Ishikawa (cell line): ENCODE results near the gene CNTNAP2.

Experiments
- CEBPB ChIP-seq: IDR thresholded peaks from 2 replicates; pipeline ENCODE4 v1.6.1; 2012
- CREB1 ChIP-seq: IDR thresholded peaks from 2 replicates; pipeline ENCODE4 v1.6.1; 2012; ENCODE audit warnings: low read depth
- EGR1 ChIP-seq: IDR thresholded peaks from 2 replicates; pipeline ENCODE4 v1.6.1; 2012
- EP300 ChIP-seq: IDR thresholded peaks from 2 replicates; pipeline ENCODE4 v1.6.1; 2012; ENCODE audit warnings: borderline replicate concordance
- FOXM1 ChIP-seq: IDR thresholded peaks from 2 replicates; pipeline ENCODE4 v1.6.1; 2012; ENCODE audit warnings: low read depth, borderline replicate concordance
- NFIC ChIP-seq: IDR thresholded peaks from 2 replicates; pipeline ENCODE4 v1.6.1; 2012
- RAD21 ChIP-seq: IDR thresholded peaks from 2 replicates; pipeline ENCODE4 v1.6.1; 2012; ENCODE audit warnings: low read depth
- TAF1 ChIP-seq: IDR thresholded peaks from 2 replicates; pipeline ENCODE4 v1.6.1; 2012; ENCODE audit warnings: low read depth, mild to moderate bottlenecking
- TCF12 ChIP-seq: IDR thresholded peaks from 2 replicates; pipeline ENCODE4 v1.6.1; 2012; ENCODE audit warnings: low read depth
- TEAD4 ChIP-seq: IDR thresholded peaks from 2 replicates; pipeline ENCODE4 v1.6.1; 2012
- YY1 ChIP-seq: IDR thresholded peaks from 2 replicates; pipeline ENCODE4 v1.6.1; 2012; ENCODE audit warnings: low read depth
- ZBTB7A ChIP-seq: IDR thresholded peaks from 2 replicates; pipeline ENCODE4 v1.6.1; 2012; ENCODE audit warnings: low read depth
- TF ChIP-seq, protein P1 (sequence below): IDR thresholded peaks from 2 replicates; pipeline ENCODE4 v1.6.1; 2012
- TF ChIP-seq, protein P2 (sequence below): IDR thresholded peaks from 2 replicates; pipeline ENCODE4 v1.6.1; 2012
- TF ChIP-seq, protein P3 (sequence below): IDR thresholded peaks from 2 replicates; pipeline ENCODE4 v1.6.1; 2012; ENCODE audit warnings: low read depth, mild to moderate bottlenecking

Gene CNTNAP2

DNA sequence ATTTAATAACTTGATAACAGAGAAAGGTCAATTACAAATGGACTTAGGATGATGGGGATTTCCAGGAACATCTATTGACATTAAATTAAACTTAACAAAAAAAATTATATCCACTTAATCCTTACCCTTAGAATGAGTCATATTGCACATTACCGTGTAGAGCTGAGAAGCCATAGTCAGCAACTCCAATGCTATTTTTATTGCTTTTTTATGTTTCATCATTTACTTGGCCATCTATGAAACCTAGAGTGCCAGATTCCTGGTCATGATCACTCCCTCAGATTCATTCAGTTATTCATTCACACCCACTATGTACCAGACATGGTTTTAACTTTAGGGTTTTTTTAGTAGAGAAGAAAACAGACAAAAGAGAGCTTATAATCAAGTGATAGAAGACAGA is 1180.4 kb downstream of the CNTNAP2 start:
- TF ChIP-seq EP300 (no peak), FOXM1 (no peak), EGR1 (no peak)
- TF ChIP-seq, protein P1, sequence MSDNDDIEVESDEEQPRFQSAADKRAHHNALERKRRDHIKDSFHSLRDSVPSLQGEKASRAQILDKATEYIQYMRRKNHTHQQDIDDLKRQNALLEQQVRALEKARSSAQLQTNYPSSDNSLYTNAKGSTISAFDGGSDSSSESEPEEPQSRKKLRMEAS = no peak

DNA sequence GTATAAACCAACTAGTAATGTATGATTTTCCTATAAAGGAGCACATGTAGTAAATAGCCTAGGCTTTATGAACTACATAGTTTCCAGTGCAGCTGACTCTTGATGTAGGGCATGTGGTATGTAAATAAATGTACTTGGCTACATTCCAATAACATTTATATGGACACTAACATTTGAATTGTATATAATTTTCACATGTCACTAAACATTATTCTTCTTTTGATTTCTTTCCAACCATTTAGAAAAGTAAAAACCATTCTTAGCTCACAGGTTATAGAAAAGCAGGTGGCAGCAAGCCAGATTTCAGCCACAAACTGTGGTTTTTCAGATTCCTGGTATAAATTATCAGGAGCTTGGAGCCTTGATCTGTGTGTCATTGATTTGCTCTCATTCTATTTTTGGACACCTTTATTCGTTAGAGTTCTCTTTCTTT is 1182.0 kb downstream of the CNTNAP2 start:
- no peak for TF ChIP-seq EP300
- no peak for TF ChIP-seq ZBTB7A
- TF ChIP-seq, protein P1 = no peak
- TF ChIP-seq FOXM1 = no peak
- TF ChIP-seq, protein P2, sequence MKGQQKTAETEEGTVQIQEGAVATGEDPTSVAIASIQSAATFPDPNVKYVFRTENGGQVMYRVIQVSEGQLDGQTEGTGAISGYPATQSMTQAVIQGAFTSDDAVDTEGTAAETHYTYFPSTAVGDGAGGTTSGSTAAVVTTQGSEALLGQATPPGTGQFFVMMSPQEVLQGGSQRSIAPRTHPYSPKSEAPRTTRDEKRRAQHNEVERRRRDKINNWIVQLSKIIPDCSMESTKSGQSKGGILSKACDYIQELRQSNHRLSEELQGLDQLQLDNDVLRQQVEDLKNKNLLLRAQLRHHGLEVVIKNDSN = no peak
- TF ChIP-seq EGR1 = no peak
- TF ChIP-seq NFIC = no peak
- TF ChIP-seq CREB1 = no peak
- no peak for TF ChIP-seq RAD21
- no peak for TF ChIP-seq TCF12

DNA sequence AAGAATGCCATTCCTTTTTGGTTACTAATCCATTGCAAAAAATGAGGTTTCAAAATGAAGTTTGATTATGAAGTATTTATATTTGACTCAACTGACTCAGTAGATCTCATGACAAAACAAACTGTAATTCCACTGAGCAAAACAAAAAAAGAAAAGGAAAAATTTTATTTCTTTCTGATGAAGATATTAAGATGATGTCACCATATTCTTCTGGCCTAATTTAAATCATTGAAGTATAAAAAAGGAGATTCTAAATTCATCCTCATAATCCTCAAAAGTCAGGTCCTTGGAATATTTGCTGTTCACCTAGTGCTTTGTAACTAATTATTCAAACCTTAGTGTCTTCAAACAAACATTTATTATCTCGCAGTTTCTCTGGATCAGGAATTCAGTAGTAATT is 1183.7 kb downstream of the CNTNAP2 start:
- TF ChIP-seq FOXM1 (no peak), NFIC (no peak), EP300 (no peak), YY1 (no peak), TEAD4 (no peak), RAD21 (no peak), CEBPB (no peak), TAF1 (no peak), ZBTB7A (no peak), CREB1 (no peak), TCF12 (no peak), EGR1 (no peak)
- TF ChIP-seq, protein P1 = no peak
- TF ChIP-seq, protein P3, sequence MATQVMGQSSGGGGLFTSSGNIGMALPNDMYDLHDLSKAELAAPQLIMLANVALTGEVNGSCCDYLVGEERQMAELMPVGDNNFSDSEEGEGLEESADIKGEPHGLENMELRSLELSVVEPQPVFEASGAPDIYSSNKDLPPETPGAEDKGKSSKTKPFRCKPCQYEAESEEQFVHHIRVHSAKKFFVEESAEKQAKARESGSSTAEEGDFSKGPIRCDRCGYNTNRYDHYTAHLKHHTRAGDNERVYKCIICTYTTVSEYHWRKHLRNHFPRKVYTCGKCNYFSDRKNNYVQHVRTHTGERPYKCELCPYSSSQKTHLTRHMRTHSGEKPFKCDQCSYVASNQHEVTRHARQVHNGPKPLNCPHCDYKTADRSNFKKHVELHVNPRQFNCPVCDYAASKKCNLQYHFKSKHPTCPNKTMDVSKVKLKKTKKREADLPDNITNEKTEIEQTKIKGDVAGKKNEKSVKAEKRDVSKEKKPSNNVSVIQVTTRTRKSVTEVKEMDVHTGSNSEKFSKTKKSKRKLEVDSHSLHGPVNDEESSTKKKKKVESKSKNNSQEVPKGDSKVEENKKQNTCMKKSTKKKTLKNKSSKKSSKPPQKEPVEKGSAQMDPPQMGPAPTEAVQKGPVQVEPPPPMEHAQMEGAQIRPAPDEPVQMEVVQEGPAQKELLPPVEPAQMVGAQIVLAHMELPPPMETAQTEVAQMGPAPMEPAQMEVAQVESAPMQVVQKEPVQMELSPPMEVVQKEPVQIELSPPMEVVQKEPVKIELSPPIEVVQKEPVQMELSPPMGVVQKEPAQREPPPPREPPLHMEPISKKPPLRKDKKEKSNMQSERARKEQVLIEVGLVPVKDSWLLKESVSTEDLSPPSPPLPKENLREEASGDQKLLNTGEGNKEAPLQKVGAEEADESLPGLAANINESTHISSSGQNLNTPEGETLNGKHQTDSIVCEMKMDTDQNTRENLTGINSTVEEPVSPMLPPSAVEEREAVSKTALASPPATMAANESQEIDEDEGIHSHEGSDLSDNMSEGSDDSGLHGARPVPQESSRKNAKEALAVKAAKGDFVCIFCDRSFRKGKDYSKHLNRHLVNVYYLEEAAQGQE = no peak
- TF ChIP-seq, protein P2 = no peak

DNA sequence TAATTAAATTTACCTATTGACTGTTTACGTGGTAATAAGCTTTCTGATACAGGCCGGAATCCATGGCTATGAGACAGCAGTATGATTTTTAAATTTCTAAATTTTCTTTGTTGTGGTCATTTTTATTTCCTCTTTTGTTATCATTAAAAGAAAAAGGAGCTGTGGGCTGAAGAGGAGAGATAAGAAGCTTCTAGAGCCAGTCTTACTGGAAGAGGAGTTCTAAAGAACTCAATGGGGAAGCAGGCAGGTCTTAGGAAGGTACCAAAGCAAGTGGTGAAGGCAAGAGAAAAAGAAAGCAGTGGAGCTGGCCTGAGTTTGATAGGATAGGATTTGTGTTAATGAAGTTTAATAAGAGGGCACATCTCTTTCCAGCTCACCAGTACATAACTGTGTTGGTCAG is 1187.8 kb downstream of the CNTNAP2 start:
- TF ChIP-seq YY1 = no peak

DNA sequence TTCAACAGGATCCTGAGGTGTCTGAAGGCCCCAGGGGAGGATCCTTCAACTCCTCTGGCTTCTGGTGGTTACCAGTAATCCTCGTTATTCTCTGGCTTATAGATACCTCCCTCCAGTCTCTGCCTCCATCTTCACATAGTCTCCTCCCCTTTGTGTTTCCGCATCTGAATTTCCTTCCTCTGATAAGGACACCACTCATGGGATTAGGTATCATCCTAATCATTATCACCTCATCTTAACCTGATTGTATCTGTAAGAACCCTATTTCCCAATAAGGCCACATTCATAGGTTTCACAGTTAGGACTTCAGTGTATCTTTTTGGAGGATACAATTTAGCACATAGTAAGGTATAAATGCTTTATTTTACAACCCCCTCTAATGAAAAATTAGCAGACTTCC is 1189.2 kb downstream of the CNTNAP2 start:
- TF ChIP-seq, protein P2 = no peak
- TF ChIP-seq TCF12 = no peak
- no peak for TF ChIP-seq TEAD4
- no peak for TF ChIP-seq YY1
- no peak for TF ChIP-seq FOXM1

DNA sequence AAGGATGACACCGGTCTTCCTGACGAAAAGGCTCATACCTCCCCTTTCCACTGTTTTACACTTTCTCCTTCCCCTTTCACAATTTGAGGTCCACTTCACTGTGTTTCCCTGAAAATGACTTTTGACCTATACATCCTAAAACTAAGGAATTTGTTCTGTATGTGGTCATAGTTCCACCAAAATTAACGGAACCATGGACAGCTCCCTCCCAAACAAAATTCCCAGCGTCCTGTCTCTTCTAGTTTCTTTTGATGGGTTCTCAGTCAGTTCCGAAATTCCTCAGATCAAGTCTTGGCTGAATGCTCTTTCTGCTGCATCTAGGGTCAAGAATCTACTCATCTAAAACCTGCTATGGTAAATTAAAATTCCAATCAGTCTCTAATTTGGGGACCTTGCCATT is 1191.9 kb downstream of the CNTNAP2 start:
- no peak for TF ChIP-seq CEBPB
- TF ChIP-seq, protein P3 = peak; percentile 70

DNA sequence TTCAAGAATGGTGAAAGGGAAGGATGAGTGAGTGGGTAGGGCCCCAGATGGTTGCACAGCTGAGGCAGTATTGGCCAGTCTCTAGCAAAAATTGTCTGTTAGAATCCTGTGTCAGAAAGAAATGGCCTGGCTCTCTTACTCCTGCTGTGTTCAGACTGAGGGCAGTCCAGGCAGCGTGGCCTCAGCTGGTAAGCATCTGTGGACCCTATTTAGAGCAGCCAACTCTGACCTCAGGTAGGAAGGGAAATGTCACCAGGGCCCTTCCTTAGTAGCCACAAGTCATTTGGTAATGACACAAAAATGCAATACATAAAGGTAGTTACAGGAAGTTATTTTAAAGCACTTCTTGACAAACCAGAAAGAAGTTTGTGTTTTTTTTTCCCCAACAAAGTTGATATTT is 1194.7 kb downstream of the CNTNAP2 start:
- TF ChIP-seq RAD21 (no peak), TAF1 (no peak), TEAD4 (no peak), YY1 (no peak)
